Body of pancreas (tissue), 4 donors: Measurements from ENCODE around the gene REXO2. TPM values are rescaled to one million over a fixed set of nuclear protein-coding genes. Genes with fewer than 3 reads are reported as not detected.

Source experiments
- ATAC-seq: fragments of 150-250 bp; one replicate; pipeline ENCODE4 v1.9.1; 2016
- DNase-seq, 4 donors: peaks; one replicate each; pipeline ENCODE4 v3.0.0-alpha.2; 2019
- H3K27ac ChIP-seq, 4 donors: fragments of 200-600 bp; sonication (generic); 1 replicate in 3 of 4; 2 replicates in 1 of 4; pipeline versions ENCODE4 v1.5.1 to v1.6.1; 2016 to 2019; ENCODE audit warnings: mild to moderate bottlenecking in 1 of 4, mixed read lengths in 1 of 4, moderate library complexity in 1 of 4
- H3K27me3 ChIP-seq, 2 donors: fragments of 200-600 bp; sonication (generic); one replicate each; pipeline ENCODE4 v1.6.0; 2016; ENCODE audit warnings: mild to moderate bottlenecking in 1 of 2
- H3K36me3 ChIP-seq, 2 donors: fragments of 200-600 bp; sonication (generic); replicated peaks in 1 of 2; 2 replicates each; pipeline ENCODE4 v1.5.1; 2016; ENCODE audit warnings: low read depth in 2 of 2; ENCODE audit not compliant: insufficient read depth in 1 of 2
- H3K4me1 ChIP-seq: fragments of 200-600 bp; sonication (generic); one replicate; pipeline ENCODE4 v1.6.0; 2016
- H3K4me3 ChIP-seq, 2 donors: fragments of 200-600 bp; sonication (generic); 1 replicate in 1 of 2; 2 replicates in 1 of 2; pipeline ENCODE4 v1.5.1; 2016 to 2019
- H3K9me3 ChIP-seq, 3 donors: fragments of 200-600 bp; sonication (generic); 1 replicate in 2 of 3; 2 replicates in 1 of 3; pipeline ENCODE4 v1.5.1; 2016
- POLR2A ChIP-seq, 3 donors: fragments of 450-650 bp; IDR thresholded peaks; one replicate each; pipeline ENCODE4 v1.6.1; 2016; ENCODE audit warnings: antibody characterized with exemption in 3 of 3, mild to moderate bottlenecking in 2 of 3
- WGBS, 2 donors: methylation state at CpG; one replicate each; pipeline ENCODE4 v1.1.5; 2017; 5-methylcytosine and 5-hydroxymethylcytosine counted together
- intact Hi-C: fragments of 100-400 bp; cut with DNase I; formaldehyde crosslinking; loops from one replicate; pipeline ENCODE4 v1.15.1; 2023
- total RNA-seq, 2 donors: library from RNA; depleted of rRNA; stranded (reverse); fragments of >200 nt; gene quantifications; one replicate each; pipeline ENCODE4 v1.1.0, GENCODE V29; 2016
- TF ChIP-seq, protein P1 (sequence below), 7 experiments: fragments of 450-650 bp in 4 of 7; fragments of 200-600 bp in 3 of 7; sonication (generic) in 3 of 7; IDR thresholded peaks; one replicate each; pipeline ENCODE4 v1.5.1; 2016 to 2019; ENCODE audit warnings: antibody characterized with exemption in 7 of 7

Gene REXO2
- total RNA-seq, 2 donors from 2014 or later: 92.1 to 95.9 TPM

DNA sequence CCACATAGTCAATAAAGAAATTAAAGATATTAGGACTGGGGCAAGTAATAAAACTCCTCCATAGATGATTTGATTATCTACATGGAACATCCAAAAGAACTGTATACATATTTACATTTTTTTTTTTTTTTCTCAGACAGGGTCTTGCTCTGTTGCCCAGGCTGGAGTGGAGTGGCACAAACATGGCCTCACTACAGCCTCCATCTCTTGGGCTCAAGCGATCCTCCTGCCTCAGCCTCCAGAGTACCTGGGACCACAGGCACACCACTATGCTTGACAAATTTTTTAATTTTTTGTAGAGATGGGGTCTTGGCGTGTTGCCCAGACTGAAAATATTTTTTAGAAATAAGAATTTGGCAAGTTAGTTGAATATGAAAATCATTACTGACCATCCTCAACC lies 24.7 kb downstream of the REXO2 start:
- H3K36me3 ChIP-seq: no peaks in the 10 kb centered on the region
- TF ChIP-seq POLR2A (IDR thresholded peaks at IDR 0.05): no peak
- TF ChIP-seq, protein P1, sequence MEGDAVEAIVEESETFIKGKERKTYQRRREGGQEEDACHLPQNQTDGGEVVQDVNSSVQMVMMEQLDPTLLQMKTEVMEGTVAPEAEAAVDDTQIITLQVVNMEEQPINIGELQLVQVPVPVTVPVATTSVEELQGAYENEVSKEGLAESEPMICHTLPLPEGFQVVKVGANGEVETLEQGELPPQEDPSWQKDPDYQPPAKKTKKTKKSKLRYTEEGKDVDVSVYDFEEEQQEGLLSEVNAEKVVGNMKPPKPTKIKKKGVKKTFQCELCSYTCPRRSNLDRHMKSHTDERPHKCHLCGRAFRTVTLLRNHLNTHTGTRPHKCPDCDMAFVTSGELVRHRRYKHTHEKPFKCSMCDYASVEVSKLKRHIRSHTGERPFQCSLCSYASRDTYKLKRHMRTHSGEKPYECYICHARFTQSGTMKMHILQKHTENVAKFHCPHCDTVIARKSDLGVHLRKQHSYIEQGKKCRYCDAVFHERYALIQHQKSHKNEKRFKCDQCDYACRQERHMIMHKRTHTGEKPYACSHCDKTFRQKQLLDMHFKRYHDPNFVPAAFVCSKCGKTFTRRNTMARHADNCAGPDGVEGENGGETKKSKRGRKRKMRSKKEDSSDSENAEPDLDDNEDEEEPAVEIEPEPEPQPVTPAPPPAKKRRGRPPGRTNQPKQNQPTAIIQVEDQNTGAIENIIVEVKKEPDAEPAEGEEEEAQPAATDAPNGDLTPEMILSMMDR (IDR thresholded peaks at IDR 0.05): no peak
- no peaks in the 10 kb centered on the region for H3K4me1 ChIP-seq
- no peaks in the 10 kb centered on the region for H3K27me3 ChIP-seq
- H3K4me3 ChIP-seq: no peak overlapping the region
- no peak overlapping the region for H3K27ac ChIP-seq
- DNase-seq: no peak
- 92 to 94% methylated on average over 2 of the region's 2 CpGs for WGBS, 2 donors
- ATAC-seq: no peak
- peaks cover 0 to 2% (median 0%) of the 10 kb centered on the region in 3 donors for H3K9me3 ChIP-seq
- intact Hi-C loops: no loop called here

DNA sequence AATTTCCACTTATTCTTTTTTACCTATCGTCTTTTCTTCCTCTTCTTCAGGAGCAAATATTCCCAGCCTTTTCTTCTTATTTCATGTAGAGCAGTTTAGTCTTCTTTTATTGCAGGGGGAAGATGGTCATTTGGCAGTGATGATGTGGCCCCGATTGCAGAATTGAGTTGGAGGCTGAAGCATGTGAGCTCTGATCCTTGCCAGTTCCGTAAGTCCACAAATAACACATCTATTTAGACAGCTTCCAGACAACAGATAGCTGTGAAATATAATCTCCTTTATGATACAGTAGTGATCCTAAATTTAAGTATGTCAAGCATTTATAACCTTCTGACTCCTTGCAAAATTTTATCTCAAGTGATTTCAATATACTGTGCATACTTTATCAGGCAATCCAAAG lies 27.5 kb downstream of the REXO2 start:
- no peak for DNase-seq
- Histone ChIP-seq H3K27me3 (no peaks in the 10 kb centered on the region), H3K4me3 (no peak overlapping the region), H3K4me1 (no peaks in the 10 kb centered on the region), H3K36me3 (no peaks in the 10 kb centered on the region), H3K27ac (no peak overlapping the region), H3K9me3 (no peaks in the 10 kb centered on the region)
- intact Hi-C loops: no loop called here
- ATAC-seq: no peak
- WGBS, 2 donors: 76 to 78% methylated on average over 3 of the region's 3 CpGs
- TF ChIP-seq, protein P1 (IDR thresholded peaks at IDR 0.05): no peak
- no peak for TF ChIP-seq POLR2A (IDR thresholded peaks at IDR 0.05)

DNA sequence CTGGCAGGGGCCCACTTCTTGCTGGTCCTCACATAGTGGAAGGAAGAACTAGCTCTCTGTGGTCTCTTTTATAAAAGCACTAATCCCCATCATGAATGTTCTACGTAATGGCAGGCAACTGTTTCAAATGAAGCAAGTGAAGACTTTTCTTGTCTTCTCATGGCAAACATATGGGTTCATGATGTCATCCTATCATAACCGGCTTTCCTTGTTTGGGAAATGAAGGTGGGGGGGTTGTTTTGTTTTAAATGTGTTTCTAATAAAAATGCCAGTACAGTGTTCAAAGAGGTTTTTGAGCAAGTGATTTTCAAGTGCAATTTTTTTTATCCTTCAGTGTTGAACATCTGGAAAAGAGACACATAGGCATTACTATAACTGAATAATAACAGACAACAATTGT lies 33.4 kb downstream of the REXO2 start:
- Histone ChIP-seq H3K36me3 (no peaks in the 10 kb centered on the region), H3K4me1 (no peaks in the 10 kb centered on the region), H3K4me3 (no peak overlapping the region), H3K27me3 (no peaks in the 10 kb centered on the region), H3K9me3 (no peaks in the 10 kb centered on the region), H3K27ac (no peak overlapping the region)
- TF ChIP-seq, protein P1 (IDR thresholded peaks at IDR 0.05): no peak
- no peak for TF ChIP-seq POLR2A (IDR thresholded peaks at IDR 0.05)
- no peak for DNase-seq
- intact Hi-C loops: no loop called here
- ATAC-seq: no peak
- 86% methylated on average over 2 of the region's 2 CpGs for WGBS, 2 donors

DNA sequence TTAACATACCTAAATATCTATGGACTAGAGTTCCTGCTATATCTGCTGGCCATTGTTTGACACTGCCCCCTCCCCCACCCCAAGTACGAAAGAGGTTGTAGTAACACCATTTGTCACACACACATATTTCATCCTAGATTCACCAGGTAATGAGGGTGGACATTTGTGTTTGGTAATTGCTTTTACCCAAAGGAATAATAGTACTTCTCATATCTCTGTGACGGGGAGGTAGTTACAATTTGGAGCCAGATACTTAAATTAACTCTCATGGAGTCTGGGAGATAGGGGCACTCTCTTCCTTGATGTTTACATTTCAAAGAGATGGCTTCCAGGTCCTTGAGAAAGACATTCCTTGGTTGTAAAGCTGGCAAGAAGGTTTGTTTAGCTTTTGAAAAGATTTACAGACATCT lies 38.7 kb downstream of the REXO2 start:
- DNase-seq: no peak
- ATAC-seq: no peak
- Histone ChIP-seq H3K27ac (no peak overlapping the region), H3K4me1 (no peaks in the 10 kb centered on the region), H3K27me3 (no peaks in the 10 kb centered on the region), H3K36me3 (no peaks in the 10 kb centered on the region), H3K9me3 (no peaks in the 10 kb centered on the region), H3K4me3 (no peak overlapping the region)
- 23 to 25% methylated on average over 2 of the region's 2 CpGs for WGBS, 2 donors
- intact Hi-C loops: no loop called here
- TF ChIP-seq POLR2A (IDR thresholded peaks at IDR 0.05): no peak
- TF ChIP-seq, protein P1 (IDR thresholded peaks at IDR 0.05): no peak

DNA sequence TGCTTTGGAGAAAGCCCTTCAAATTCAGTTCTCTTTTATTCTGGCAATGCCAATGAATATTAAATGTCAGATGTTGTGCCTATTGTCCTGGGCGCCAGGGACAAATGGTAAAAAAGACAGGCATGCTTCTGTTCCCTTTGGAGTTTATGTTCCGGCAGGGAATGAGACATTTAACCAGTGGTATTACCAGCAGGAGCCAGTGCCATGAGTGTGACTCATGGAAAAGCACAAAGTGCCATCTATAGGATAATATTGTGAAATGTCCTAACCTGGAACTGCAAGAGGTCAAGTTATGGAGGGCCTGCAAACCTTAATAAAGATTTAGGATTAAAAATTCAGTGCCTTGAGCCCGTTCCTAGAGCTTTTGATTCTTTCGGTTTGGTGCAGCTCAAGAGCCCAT lies 39.5 kb downstream of the REXO2 start:
- Histone ChIP-seq H3K27ac (no peak overlapping the region), H3K9me3 (no peaks in the 10 kb centered on the region), H3K36me3 (no peaks in the 10 kb centered on the region), H3K27me3 (no peaks in the 10 kb centered on the region), H3K4me3 (no peak overlapping the region), H3K4me1 (no peaks in the 10 kb centered on the region)
- 62 to 81% methylated on average over 4 of the region's 4 CpGs for WGBS, 2 donors
- TF ChIP-seq, protein P1 (IDR thresholded peaks at IDR 0.05): no peak
- TF ChIP-seq POLR2A (IDR thresholded peaks at IDR 0.05): no peak
- intact Hi-C loops: no loop called here
- DNase-seq: no peak
- no peak for ATAC-seq
